Measurements from ENCODE around the gene DNAJC8.

Gene DNAJC8

GRCh38 chr1:28170001-28170596, 62.7 kb downstream of the DNAJC8 start:
- DNase-seq = no peak

- no peak for DNase-seq
Measured at GRCh38 chr1:28163496-28164161, 69.2 kb downstream of the DNAJC8 start.

GRCh38 chr1:28162151-28162550, 70.7 kb downstream of the DNAJC8 start:
- no peak for DNase-seq

- DNase-seq = no peak
Measured at GRCh38 chr1:28161751-28162150, 71.1 kb downstream of the DNAJC8 start.

DNA sequence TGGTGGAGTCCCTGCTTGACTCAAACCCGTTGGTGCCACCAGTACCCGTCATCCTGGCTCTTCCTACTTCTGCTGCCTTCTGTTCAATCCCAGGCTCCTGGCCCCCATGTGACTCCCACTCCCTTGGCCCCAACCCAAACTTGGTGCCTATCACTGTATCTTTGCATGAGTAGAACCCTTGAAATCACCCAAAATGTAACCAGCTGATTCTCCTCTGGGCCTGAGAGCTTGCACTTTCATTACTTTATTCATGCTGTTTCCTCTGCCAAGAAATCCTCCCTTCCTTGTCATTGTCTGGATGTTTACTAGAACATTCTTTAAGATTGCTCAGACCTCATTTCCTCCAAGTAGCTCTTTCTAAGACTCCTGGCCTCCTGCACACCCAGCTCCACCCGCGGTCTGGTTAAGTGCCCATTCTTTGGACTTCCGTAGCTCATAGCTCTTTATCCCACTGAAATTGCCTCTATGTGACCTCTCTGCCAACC, 72.0 kb downstream of the DNAJC8 start:
- no peak for DNase-seq

- DNase-seq = no peak
Measured at GRCh38 chr1:28159680-28160079, 73.1 kb downstream of the DNAJC8 start.

- no peak for DNase-seq
Measured at GRCh38 chr1:28159243-28159642, 73.6 kb downstream of the DNAJC8 start.

DNA sequence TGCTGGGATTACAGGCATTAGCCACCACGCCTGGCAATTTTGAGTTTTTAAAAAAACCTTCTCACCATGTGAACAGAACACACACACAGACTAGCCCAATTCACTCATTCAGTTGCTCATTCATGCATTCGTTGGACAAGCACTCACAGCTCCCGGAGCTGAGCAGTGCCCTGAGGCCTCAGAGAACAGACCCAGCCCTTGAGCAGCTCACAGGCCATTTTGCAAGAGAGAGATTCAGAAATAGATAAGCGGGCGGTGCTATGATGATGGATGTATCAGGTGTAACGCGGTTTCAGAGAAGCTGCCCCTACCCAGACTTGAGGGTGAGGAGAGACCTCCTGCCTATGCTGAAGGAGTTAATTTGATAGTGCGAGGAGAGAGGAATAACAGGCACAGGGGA, 74.9 kb downstream of the DNAJC8 start:
- no peak for DNase-seq

- no peak for DNase-seq
Measured at GRCh38 chr1:28156821-28157220, 76.0 kb downstream of the DNAJC8 start.

DNA sequence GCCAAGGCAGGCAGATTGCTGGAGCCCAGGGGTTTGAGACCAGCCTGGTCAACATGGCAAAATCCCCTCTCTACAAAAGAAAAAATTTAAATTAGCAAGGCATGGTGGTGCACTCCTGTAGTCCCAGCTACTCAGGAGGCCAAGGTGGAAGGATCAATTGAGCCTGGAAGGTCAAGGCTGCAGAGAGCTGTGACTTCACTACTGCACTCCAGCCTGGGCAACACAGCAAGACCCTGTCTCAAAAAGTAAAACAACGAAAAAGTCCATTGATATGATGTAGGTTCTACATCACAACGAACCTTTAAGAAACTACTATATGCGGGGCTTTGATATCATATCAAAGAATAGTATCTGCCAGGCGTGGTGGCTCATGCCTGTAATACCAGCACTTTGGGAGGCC, 77.2 kb downstream of the DNAJC8 start:
- DNase-seq = no peak

GRCh38 chr1:28154078-28154594, 78.7 kb downstream of the DNAJC8 start:
- no peak for DNase-seq

Measured in NCI-H1694 treated with DMSO at 0.1 percent for 48 hours (cell line).